ENCODE results near the gene LAMC3.

LAMC3 gene

GRCh38 chr9:131050831-131051230 lies 41.9 kb downstream of the LAMC3 start:
- TF ChIP-seq ZFX (IDR thresholded peaks at IDR 0.05; ENCODE audit: borderline replicate concordance) (no peak), CTCF (IDR thresholded peaks at IDR 0.05) (no peak)
- no peak overlapping the region for H3K27ac ChIP-seq

- TF ChIP-seq CTCF (IDR thresholded peaks at IDR 0.05) = no peak
- TF ChIP-seq ZFX (IDR thresholded peaks at IDR 0.05; ENCODE audit: borderline replicate concordance) = no peak
- no peak overlapping the region for H3K27ac ChIP-seq
Measured at GRCh38 chr9:131051592-131052517, 42.9 kb downstream of the LAMC3 start.

- no peak for TF ChIP-seq CTCF (IDR thresholded peaks at IDR 0.05)
- no peak for TF ChIP-seq ZFX (IDR thresholded peaks at IDR 0.05; ENCODE audit: borderline replicate concordance)
- H3K27ac ChIP-seq = no peak overlapping the region
Measured at GRCh38 chr9:131053896-131054295, 44.9 kb downstream of the LAMC3 start.

- H3K27ac ChIP-seq = no peak overlapping the region
- TF ChIP-seq ZFX (IDR thresholded peaks at IDR 0.05; ENCODE audit: borderline replicate concordance) (no peak), CTCF (IDR thresholded peaks at IDR 0.05) (no peak)
Measured at GRCh38 chr9:131056781-131057506, 48.0 kb downstream of the LAMC3 start.

GRCh38 chr9:131060900-131061630 lies 52.1 kb downstream of the LAMC3 start:
- no peak for TF ChIP-seq ZFX (IDR thresholded peaks at IDR 0.05; ENCODE audit: borderline replicate concordance)
- TF ChIP-seq CTCF (IDR thresholded peaks at IDR 0.05) = no peak
- no peak overlapping the region for H3K27ac ChIP-seq

- TF ChIP-seq CTCF (IDR thresholded peaks at IDR 0.05) (no peak), ZFX (IDR thresholded peaks at IDR 0.05; ENCODE audit: borderline replicate concordance) (no peak)
Measured at GRCh38 chr9:131062969-131063368, 54.0 kb downstream of the LAMC3 start.

More at GRCh38 chr9:131062969-131063368, 54.0 kb downstream of the LAMC3 start:
- no peak overlapping the region for H3K27ac ChIP-seq
